Fibroblast of lung (primary cell): ENCODE measurements around the gene EPB42. TPM values are rescaled to one million over a fixed set of nuclear protein-coding genes. Genes with fewer than 3 reads are reported as not detected.

Source experiments
- DNase-seq, 2 donors: peaks; one replicate each; pipeline versions ENCODE4 v3.0.0 to v3.0.0-alpha.2; 2010; ENCODE audit warnings: low read depth in 2 of 2
- H2AFZ ChIP-seq: 2 replicates; pipeline ENCODE4 v1.5.1; 2012; ENCODE audit warnings: low read length, control low read depth, inconsistent platforms
- H3K27ac ChIP-seq: 2 replicates; pipeline ENCODE4 v1.5.1; 2011; ENCODE audit warnings: low read length, control low read depth; ENCODE audit not compliant: insufficient read depth
- H3K27me3 ChIP-seq: 2 replicates; pipeline ENCODE4 v1.5.1; 2011; ENCODE audit warnings: mild to moderate bottlenecking, low read length; ENCODE audit not compliant: control insufficient read depth, insufficient read depth
- H3K36me3 ChIP-seq: 2 replicates; pipeline ENCODE4 v1.5.1; 2011; ENCODE audit warnings: low read length; ENCODE audit not compliant: control insufficient read depth, insufficient read depth
- H3K4me1 ChIP-seq: 2 replicates; pipeline ENCODE4 v1.5.1; 2011; ENCODE audit warnings: low read length; ENCODE audit not compliant: control insufficient read depth, insufficient read depth; ENCODE audit errors: extremely low read depth
- H3K4me2 ChIP-seq: 2 replicates; pipeline ENCODE4 v1.5.1; 2011; ENCODE audit warnings: low read length, control low read depth; ENCODE audit not compliant: insufficient read depth; ENCODE audit errors: extremely low read depth
- H3K4me3 ChIP-seq, 4 experiments: fragments of 200-600 bp in 1 of 4; sonication (generic) in 1 of 4; replicated peaks in 1 of 4; 2 replicates each; pipeline ENCODE4 v1.5.1; 2011 to 2016; ENCODE audit warnings: low read length in 4 of 4, low read depth in 3 of 4, mild to moderate bottlenecking in 3 of 4, control low read depth in 2 of 4, inconsistent platforms in 1 of 4, mixed read lengths in 1 of 4; ENCODE audit not compliant: insufficient read depth in 1 of 4; ENCODE audit errors: control extremely low read depth in 1 of 4
- H3K79me2 ChIP-seq: 2 replicates; pipeline ENCODE4 v1.5.1; 2012; ENCODE audit warnings: mild to moderate bottlenecking, low read length, inconsistent platforms; ENCODE audit not compliant: control insufficient read depth, insufficient read depth
- H3K9ac ChIP-seq: 2 replicates; pipeline ENCODE4 v1.5.1; 2011; ENCODE audit warnings: mild to moderate bottlenecking, low read length, control low read depth; ENCODE audit not compliant: insufficient read depth
- H3K9me3 ChIP-seq: 2 replicates; pipeline ENCODE4 v1.5.1; 2012; ENCODE audit warnings: low read depth, low read length; ENCODE audit not compliant: control insufficient read depth, insufficient read depth
- H4K20me1 ChIP-seq: 2 replicates; pipeline ENCODE4 v1.5.1; 2011; ENCODE audit warnings: low read length; ENCODE audit not compliant: control insufficient read depth, insufficient read depth; ENCODE audit errors: extremely low read depth
- CTCF ChIP-seq, 2 donors: IDR thresholded peaks in 1 of 2; conservative IDR thresholded peaks in 1 of 2; 1 replicate in 1 of 2; 2 replicates in 1 of 2; pipeline ENCODE4 v1.5.1; 2011 to 2012; ENCODE audit warnings: low read length in 2 of 2, control low read depth in 1 of 2, inconsistent platforms in 1 of 2, low read depth in 1 of 2, mild to moderate bottlenecking in 1 of 2
- EZH2 ChIP-seq: IDR thresholded peaks from 2 replicates; pipeline ENCODE4 v1.5.1; 2012; ENCODE audit warnings: low read length, control low read depth, mild to moderate bottlenecking; ENCODE audit errors: missing control alignments
- polyA plus RNA-seq, 2 donors: library from polyadenylated mRNA; depleted of rRNA in 1 of 2; stranded (reverse) in 1 of 2; unstranded in 1 of 2; fragments of >200 nt; gene quantifications; 2 replicates each; pipeline ENCODE4 v1.2.1, GENCODE V29; 2011 to 2012; ENCODE audit warnings: missing spikeins in 1 of 2
- total RNA-seq: library from RNA; depleted of rRNA; stranded (reverse); fragments of >200 nt; gene quantifications from 2 replicates; pipeline ENCODE4 v1.2.1, GENCODE V29; 2014

The EPB42 gene
- total and polyA plus RNA-seq, 2 donors (not counting 1 experiment from before 2014, with no cell fraction given), result not detected

GRCh38 chr15:43210172-43210745 is 10.6 kb downstream of the EPB42 start:
- H3K4me1 ChIP-seq, result no peaks in the 10 kb centered on the region

GRCh38 chr15:43209059-43209824 is 11.6 kb downstream of the EPB42 start:
- no peak for TF ChIP-seq EZH2
- no peak for TF ChIP-seq CTCF (conservative IDR thresholded peaks at IDR 0.05 in 1 of 2, IDR thresholded peaks at IDR 0.05 in 1 of 2; ENCODE audit: low read depth in 1 of 2, low read length in 2 of 2)
- Histone ChIP-seq H2AFZ (no peak overlapping the region), H3K27me3 (peaks cover 17% of the 10 kb centered on the region), H3K4me2 (no peak overlapping the region), H3K4me3 (no peak overlapping the region), H3K27ac (no peak overlapping the region), H3K9me3 (no peaks in the 10 kb centered on the region), H3K79me2 (no peaks in the 10 kb centered on the region), H3K4me1 (no peaks in the 10 kb centered on the region), H4K20me1 (no peaks in the 10 kb centered on the region), H3K36me3 (no peaks in the 10 kb centered on the region), H3K9ac (no peak overlapping the region)
- DNase-seq, result no peak

More at GRCh38 chr15:43210172-43210745, 10.6 kb downstream of the EPB42 start:
- no peak for DNase-seq
- Histone ChIP-seq H3K9me3 (no peaks in the 10 kb centered on the region), H3K9ac (no peak overlapping the region), H3K4me2 (no peak overlapping the region), H2AFZ (no peak overlapping the region), H3K27me3 (peaks cover 20% of the 10 kb centered on the region), H4K20me1 (no peaks in the 10 kb centered on the region), H3K27ac (no peak overlapping the region), H3K4me3 (no peak overlapping the region), H3K36me3 (no peaks in the 10 kb centered on the region), H3K79me2 (no peaks in the 10 kb centered on the region)
- TF ChIP-seq CTCF (conservative IDR thresholded peaks at IDR 0.05 in 1 of 2, IDR thresholded peaks at IDR 0.05 in 1 of 2; ENCODE audit: low read depth in 1 of 2, low read length in 2 of 2), result no peak
- no peak for TF ChIP-seq EZH2

- DNase-seq, result no peak
- Histone ChIP-seq H3K9me3 (no peaks in the 10 kb centered on the region), H4K20me1 (no peaks in the 10 kb centered on the region), H2AFZ (no peak overlapping the region), H3K9ac (no peak overlapping the region), H3K4me1 (no peaks in the 10 kb centered on the region), H3K4me3 (no peak overlapping the region), H3K4me2 (no peak overlapping the region), H3K27me3 (peaks cover 17% of the 10 kb centered on the region), H3K36me3 (no peaks in the 10 kb centered on the region), H3K79me2 (no peaks in the 10 kb centered on the region), H3K27ac (no peak overlapping the region)
- TF ChIP-seq CTCF (conservative IDR thresholded peaks at IDR 0.05 in 1 of 2, IDR thresholded peaks at IDR 0.05 in 1 of 2; ENCODE audit: low read depth in 1 of 2, low read length in 2 of 2) (no peak), EZH2 (no peak)
Measured at GRCh38 chr15:43208052-43209002, 12.5 kb downstream of the EPB42 start.
